Spleen (tissue), 11 donors: ENCODE measurements around the gene TREX2. TPM values are rescaled to one million over a fixed set of nuclear protein-coding genes. Genes with fewer than 3 reads are reported as not detected.

Experiments used
- DNase-seq: peaks from one replicate; pipeline ENCODE4 v3.0.0-alpha.2; 2020
- H3K27ac ChIP-seq, 8 donors: fragments of 200-600 bp; sonication (generic) in 7 of 8; 1 replicate in 4 of 8; 2 replicates in 4 of 8; pipeline versions ENCODE4 v1.5.0 to v1.8.0; 2016 to 2021; ENCODE audit warnings: inconsistent platforms in 4 of 8, mild to moderate bottlenecking in 4 of 8, moderate library complexity in 1 of 8
- H3K27me3 ChIP-seq, 7 donors: fragments of 200-600 bp; sonication (generic) in 6 of 7; replicated peaks in 1 of 7; 1 replicate in 4 of 7; 2 replicates in 3 of 7; pipeline versions ENCODE4 v1.5.0 to v1.8.0; 2016 to 2021; ENCODE audit warnings: inconsistent platforms in 3 of 7, mild to moderate bottlenecking in 1 of 7
- H3K36me3 ChIP-seq, 6 donors: fragments of 200-600 bp; sonication (generic) in 5 of 6; 1 replicate in 4 of 6; 2 replicates in 2 of 6; pipeline versions ENCODE4 v1.5.0 to v1.8.0; 2016 to 2021; ENCODE audit warnings: inconsistent platforms in 2 of 6
- H3K4me1 ChIP-seq, 6 donors: fragments of 200-600 bp; sonication (generic) in 5 of 6; 1 replicate in 3 of 6; 2 replicates in 3 of 6; pipeline versions ENCODE4 v1.5.0 to v1.8.0; 2016 to 2021; ENCODE audit warnings: inconsistent platforms in 3 of 6
- H3K4me3 ChIP-seq, 8 donors: fragments of 200-600 bp; sonication (generic) in 7 of 8; 1 replicate in 4 of 8; 2 replicates in 4 of 8; pipeline versions ENCODE4 v1.5.0 to v1.8.0; 2016 to 2021; ENCODE audit warnings: inconsistent platforms in 4 of 8, mild to moderate bottlenecking in 4 of 8, moderate library complexity in 2 of 8
- H3K9me3 ChIP-seq, 8 donors: fragments of 200-600 bp; sonication (generic) in 7 of 8; 1 replicate in 4 of 8; 2 replicates in 4 of 8; pipeline versions ENCODE4 v1.5.0 to v1.8.0; 2016 to 2021; ENCODE audit warnings: inconsistent platforms in 4 of 8
- CTCF ChIP-seq, 11 experiments: fragments of 200-600 bp in 7 of 11; fragments of 450-650 bp in 4 of 11; sonication (generic) in 4 of 11; IDR thresholded peaks in 8 of 11; conservative IDR thresholded peaks in 3 of 11; 1 replicate in 7 of 11; 2 replicates in 4 of 11; pipeline versions ENCODE4 v1.4.0 to v1.8.0; 2016 to 2021; ENCODE audit warnings: antibody characterized with exemption in 11 of 11, inconsistent platforms in 4 of 11, mild to moderate bottlenecking in 1 of 11
- POLR2A ChIP-seq, 3 donors: fragments of 450-650 bp; IDR thresholded peaks; one replicate each; pipeline ENCODE4 v1.5.1; 2017; ENCODE audit warnings: antibody characterized with exemption in 3 of 3, mild to moderate bottlenecking in 1 of 3
- POLR2AphosphoS5 ChIP-seq, 3 donors: sonication (generic); formaldehyde crosslinking; IDR thresholded peaks; one replicate each; pipeline ENCODE4 v1.5.1; 2017; ENCODE audit warnings: antibody characterized with exemption in 3 of 3
- WGBS, 5 donors: extraction: QIAGEN DNeasy Blood & Tissue Kit in 3 of 5; methylation state at CpG; one replicate each; pipeline versions ENCODE4 v1.1.5 to v1.1.7; 2013 to 2018; 5-methylcytosine and 5-hydroxymethylcytosine counted together
- intact Hi-C: fragments of 100-400 bp; cut with DNase I; formaldehyde crosslinking; loops from one replicate; pipeline ENCODE4 v1.15.0; 2023; ENCODE audit warnings: low total_unique reads
- polyA plus RNA-seq, 3 donors: library from polyadenylated mRNA; stranded (reverse); fragments of 200-250 nt; gene quantifications; one replicate each; pipeline ENCODE4 v1.2.1, GENCODE V29; 2013
- total RNA-seq, 7 donors: library from RNA; depleted of rRNA in 3 of 7; stranded (reverse); fragments of >200 nt in 3 of 7; fragmentation: NEBNext Ultra II Directional in 4 of 7; extraction: Animal tissue kit (Norgen Biotek cat#: 25700) in 4 of 7; gene quantifications; one replicate each; pipeline versions ENCODE4 v1.1.0 to v1.2.1, GENCODE V29; 2016 to 2021
- donor health status: healthy with polysubstance abuse.
- donor health status: DM: no; HTN: no; CAD: no; lungs with moderate emphysema.
- donor health status: DM: no; HTN: no; CAD: no.
- donor health status: Bipolar disorder and iron deficiency.
- donor health status: healthy.
- donor health status: DM: no; HTN: no; CAD: no.
- donor health status: DM: yes; HTN: yes; CAD: no.

Gene TREX2
- total and polyA plus RNA-seq, 10 donors, result 1.1 to 6.4 (median 2.2) TPM

GRCh38 chrX:153454901-153455550 is 9.2 kb upstream of the TREX2 start:
- 87 to 94% (median 88%) methylated on average over 9 to 16 of the region's 16 CpGs for WGBS, 5 donors
- no peaks in the 10 kb centered on the region for H3K4me1 ChIP-seq
- no peaks in the 10 kb centered on the region for H3K9me3 ChIP-seq
- no peak for TF ChIP-seq CTCF (IDR thresholded peaks at IDR 0.05 in 8 of 11, conservative IDR thresholded peaks at IDR 0.05 in 3 of 11)
- TF ChIP-seq POLR2AphosphoS5 (IDR thresholded peaks at IDR 0.05), result no peak
- no peak for TF ChIP-seq POLR2A (IDR thresholded peaks at IDR 0.05)
- no peaks in the 10 kb centered on the region for H3K27me3 ChIP-seq
- no peak overlapping the region for H3K4me3 ChIP-seq
- no peak overlapping the region for H3K27ac ChIP-seq
- H3K36me3 ChIP-seq, result peaks cover 0 to 89% (median 20%) of the 10 kb centered on the region in 6 donors
- no peak for DNase-seq
- intact Hi-C loops, result no loop called here

DNA sequence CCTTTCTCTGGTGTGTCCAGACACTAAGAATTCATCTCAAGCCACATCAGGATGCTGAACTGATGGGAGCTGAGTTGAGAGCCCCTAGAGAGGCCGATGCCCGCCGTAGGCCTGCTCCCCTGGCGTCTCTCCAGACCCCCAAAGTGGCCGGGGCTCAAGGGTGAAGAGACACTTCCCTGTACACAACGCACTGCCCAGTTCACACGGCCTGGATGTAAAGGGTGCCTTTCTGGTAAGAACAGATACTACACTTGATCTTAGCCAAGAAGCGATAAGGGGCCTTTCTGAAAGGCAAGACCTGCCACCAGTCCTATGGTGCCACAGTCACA is 5.1 kb upstream of the TREX2 start:
- 82 to 96% (median 91%) methylated on average over 5 to 8 of the region's 8 CpGs; no CpG with 5 or more reads in 1 of the 5 donors for WGBS, 5 donors
- H3K4me3 ChIP-seq, result no peak overlapping the region
- no peaks in the 10 kb centered on the region for H3K9me3 ChIP-seq
- intact Hi-C loops, result no loop called here
- DNase-seq, result no peak
- no peak overlapping the region for H3K27ac ChIP-seq
- H3K27me3 ChIP-seq, result no peaks in the 10 kb centered on the region
- no peaks in the 10 kb centered on the region for H3K4me1 ChIP-seq
- no peak for TF ChIP-seq POLR2AphosphoS5 (IDR thresholded peaks at IDR 0.05)
- TF ChIP-seq POLR2A (IDR thresholded peaks at IDR 0.05), result no peak
- no peak for TF ChIP-seq CTCF (IDR thresholded peaks at IDR 0.05 in 8 of 11, conservative IDR thresholded peaks at IDR 0.05 in 3 of 11)
- peaks cover 0 to 75% (median 13%) of the 10 kb centered on the region in 6 donors for H3K36me3 ChIP-seq

DNA sequence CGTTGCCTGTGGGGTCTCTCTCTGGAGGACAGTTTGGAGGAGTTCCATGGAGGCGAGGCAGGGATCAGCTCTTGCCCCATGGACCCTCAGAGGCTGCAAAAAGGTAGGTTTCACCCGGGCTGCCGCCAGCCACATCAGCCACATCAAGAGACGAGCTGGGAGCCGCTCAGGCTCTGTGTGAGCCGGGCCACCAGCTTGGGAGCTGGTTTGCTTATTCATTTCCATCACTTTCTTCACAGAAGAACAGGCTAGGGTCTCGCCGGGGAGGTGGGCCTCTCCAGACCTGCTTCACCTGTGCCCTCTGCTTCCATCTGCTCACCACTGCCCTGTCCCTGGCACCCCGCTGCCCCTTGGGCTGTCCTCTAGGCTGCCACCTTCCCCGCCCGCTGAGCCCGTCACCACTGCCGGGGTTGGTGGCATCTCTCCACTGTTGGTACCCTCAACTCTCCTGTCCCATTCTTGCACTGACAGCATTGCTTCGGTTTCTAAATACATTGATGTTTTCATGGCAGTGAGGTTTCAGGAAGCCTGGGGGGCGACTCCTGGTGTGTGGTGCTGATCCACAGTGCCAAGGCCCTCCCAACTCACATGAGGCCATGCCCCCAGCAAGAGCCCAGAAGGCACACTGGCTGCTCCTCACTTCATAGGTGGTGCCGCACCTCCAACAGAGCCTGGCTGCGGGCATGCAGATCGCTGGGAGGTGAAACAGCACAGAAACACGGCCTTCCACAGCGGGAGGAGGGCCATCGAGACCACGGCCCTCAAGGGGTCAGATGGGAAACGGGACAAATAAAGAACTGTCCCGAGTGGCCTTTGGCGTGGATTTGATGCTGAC is 4.5 kb upstream of the TREX2 start:
- 87 to 97% (median 96%) methylated on average over 15 to 26 of the region's 26 CpGs for WGBS, 5 donors
- no peak for TF ChIP-seq CTCF (IDR thresholded peaks at IDR 0.05 in 8 of 11, conservative IDR thresholded peaks at IDR 0.05 in 3 of 11)
- peak in 1 of 3 donors; percentile 16 for TF ChIP-seq POLR2AphosphoS5 (IDR thresholded peaks at IDR 0.05)
- no peak for TF ChIP-seq POLR2A (IDR thresholded peaks at IDR 0.05)
- intact Hi-C loops, result no loop called here
- no peak for DNase-seq
- H3K27ac ChIP-seq, result no peak overlapping the region
- no peaks in the 10 kb centered on the region for H3K9me3 ChIP-seq
- peaks cover 0 to 69% (median 12%) of the 10 kb centered on the region in 6 donors for H3K36me3 ChIP-seq
- no peaks in the 10 kb centered on the region for H3K27me3 ChIP-seq
- H3K4me3 ChIP-seq, result no peak overlapping the region
- no peaks in the 10 kb centered on the region for H3K4me1 ChIP-seq
